Prostate gland (tissue), 2 donors: ENCODE results near the gene BLM.
"Not testable (repeated sequence)": the region's sequence is repeated elsewhere in the genome, so short reads cannot be mapped to it uniquely, and the experiment has no call there.

Source experiments
- CTCF ChIP-seq, 4 experiments: fragments of 200-600 bp in 2 of 4; fragments of 450-650 bp in 2 of 4; sonication (generic) in 2 of 4; IDR thresholded peaks; 1 replicate in 3 of 4; 2 replicates in 1 of 4; pipeline ENCODE4 v1.5.1; 2016 to 2019; ENCODE audit warnings: antibody characterized with exemption in 4 of 4, mild to moderate bottlenecking in 2 of 4, moderate library complexity in 2 of 4
- POLR2A ChIP-seq: fragments of 450-650 bp; IDR thresholded peaks from one replicate; pipeline ENCODE4 v1.6.1; 2016; ENCODE audit warnings: antibody characterized with exemption, mild to moderate bottlenecking

GRCh38 chr15:90670631-90671030 is 46.5 kb upstream of the BLM start:
- not testable (repeated sequence) for TF ChIP-seq CTCF (IDR thresholded peaks at IDR 0.05); POLR2A
